DMS114 treated with DMSO at 0.1 percent for 48 hours (cell line): ENCODE data around the gene IGSF21.

ENCODE experiments used
- DNase-seq: peaks from one replicate; lab custom pipeline; 2025; ENCODE audit not compliant: unreplicated experiment; lab: John Stamatoyannopoulos, UW

IGSF21 gene

DNA sequence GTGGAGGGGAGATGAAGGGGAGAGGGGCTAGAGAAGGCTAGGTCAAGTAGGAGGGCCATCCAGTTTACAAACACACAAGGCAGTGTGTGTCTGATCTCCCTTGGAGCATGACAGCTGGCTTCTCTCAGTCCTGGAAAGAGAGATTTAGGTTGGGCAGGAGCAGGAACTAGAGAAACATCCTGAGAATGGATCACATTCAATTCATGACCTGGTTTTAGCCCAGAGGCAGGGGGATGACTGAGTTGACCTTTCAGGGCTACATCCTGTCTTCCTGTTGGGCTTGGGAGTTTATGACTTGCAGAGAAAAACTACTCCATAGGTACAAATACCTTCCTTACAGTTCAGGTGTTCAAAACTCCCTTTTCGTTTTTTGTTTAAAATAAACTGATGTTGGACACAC lies 97.0 kb downstream of the IGSF21 start:
- DNase-seq: no peak

DNA sequence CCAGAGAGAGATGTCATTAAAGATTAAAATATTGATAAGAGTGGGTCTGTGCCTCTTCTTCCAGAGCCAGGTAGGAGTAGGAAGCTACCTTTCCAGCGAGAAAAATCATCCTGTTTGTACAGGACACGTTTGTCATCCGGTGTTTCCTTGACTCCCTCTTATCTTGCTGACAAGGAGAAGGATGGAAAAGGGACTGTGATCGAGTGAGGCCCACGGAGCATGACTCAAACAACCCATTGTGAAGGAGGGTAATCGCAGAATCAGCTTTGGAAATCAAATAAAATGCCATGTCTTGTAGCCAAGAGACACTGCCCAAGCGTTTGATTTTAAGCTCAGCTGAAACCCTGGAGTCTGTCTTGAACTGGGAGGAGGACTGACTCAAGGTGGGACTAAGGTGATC lies 97.7 kb downstream of the IGSF21 start:
- DNase-seq: no peak

DNA sequence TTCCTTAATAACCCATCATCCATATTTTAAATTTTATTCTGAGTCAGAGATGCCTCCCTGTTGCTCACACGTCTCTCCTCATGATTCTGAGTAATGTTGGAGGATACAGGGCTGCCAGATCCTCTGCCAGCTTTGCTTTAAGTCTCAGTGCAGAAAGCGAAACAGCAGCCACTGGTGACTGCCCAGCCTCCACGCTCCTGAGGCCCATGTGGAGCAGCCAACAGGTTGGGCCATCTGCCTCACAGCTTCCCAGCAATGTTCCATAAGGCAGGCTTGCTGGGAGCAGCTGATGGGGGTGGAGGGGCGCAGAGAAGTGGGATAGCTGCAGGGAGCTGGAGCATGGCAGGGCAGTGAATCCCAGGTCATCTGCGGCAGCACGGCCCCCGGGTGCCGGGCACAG lies 104.2 kb downstream of the IGSF21 start:
- DNase-seq: no peak

DNA sequence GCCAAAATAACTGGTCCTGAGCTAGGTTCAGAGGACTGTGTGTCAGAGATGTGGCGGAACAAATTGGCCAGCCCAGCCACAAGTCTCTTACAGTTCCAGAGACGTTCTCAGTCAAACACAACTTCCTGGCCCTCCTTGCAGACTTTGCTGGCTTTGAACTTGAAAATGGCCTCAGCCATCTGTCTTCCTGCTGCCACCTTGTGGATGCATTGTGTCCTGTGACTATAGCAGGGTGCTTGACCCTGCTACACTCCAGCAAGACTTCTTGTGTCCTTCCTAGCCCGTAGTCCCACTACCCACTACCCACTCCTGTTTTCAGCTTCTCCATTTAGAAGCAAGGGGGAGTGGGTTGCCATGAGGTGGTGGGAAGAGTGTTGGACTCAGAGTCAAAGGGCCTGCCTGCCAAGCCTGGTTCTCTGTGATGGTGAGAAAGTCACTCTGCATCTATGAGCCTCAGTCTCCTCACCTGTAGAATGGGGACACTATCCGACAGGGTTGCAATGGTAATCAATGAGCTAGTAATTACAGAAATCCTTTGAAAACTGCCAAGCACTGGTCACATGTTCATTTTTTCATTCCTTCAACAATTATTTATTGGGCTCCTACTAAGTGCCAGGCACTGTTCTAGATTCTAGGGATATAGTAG lies 109.9 kb downstream of the IGSF21 start:
- no peak for DNase-seq

DNA sequence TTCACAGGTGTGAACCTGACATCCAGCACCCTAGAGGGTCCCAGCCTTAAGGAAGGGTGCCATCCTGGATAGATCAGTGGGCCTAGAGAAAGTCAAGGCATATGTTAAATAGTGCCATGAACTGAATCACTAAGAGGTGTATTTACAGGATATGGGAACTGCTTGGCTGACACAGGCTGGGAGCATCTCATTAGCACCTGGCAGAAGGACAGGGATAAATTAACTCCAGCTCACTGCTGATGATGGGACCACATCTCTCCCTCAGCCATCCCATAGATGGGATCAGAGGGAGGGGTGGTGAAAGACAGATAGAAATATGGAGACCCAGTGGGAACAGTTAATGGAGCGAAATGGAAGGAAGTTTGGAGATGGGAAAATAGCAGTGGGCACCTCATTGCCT lies 122.0 kb downstream of the IGSF21 start:
- DNase-seq: no peak

DNA sequence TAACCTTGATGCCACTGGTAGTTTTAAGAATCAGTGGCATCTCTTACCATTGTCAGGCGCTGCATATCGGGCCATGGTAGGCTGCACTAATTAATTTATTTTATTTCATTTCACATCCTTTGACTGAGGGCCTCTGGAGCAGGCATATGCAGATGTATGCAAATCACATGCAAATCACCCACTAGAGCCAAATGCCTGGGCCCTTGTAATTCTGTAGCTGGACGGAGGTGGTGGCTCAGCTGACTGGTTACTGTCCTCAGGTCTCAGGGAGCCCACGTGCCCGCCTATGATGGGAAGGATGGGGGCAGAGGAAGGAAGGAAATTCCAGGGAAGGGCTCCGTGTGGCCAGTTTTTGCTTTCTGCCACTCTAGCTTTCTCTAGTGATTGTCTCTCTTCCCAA lies 122.7 kb downstream of the IGSF21 start:
- DNase-seq: no peak

DNA sequence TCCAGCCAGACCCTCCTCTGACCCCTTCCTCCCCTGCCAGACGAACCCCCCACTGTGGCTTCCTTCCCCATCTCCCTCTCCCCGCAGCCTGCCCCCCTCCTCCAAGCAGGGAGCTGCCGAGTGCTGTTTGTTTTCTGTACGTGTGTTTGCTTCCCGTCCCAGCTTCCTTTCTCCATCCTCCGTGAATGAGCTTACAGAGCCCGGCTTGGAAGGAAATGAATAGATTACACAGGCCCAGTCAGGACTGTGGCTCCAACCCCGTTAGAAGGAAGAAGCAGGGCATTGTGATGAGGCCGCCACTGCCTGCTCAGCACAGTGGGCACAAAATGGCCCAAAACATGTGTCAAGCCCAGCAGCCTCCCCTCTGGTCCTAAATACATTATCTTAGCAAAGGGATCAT lies 123.2 kb downstream of the IGSF21 start:
- peak; percentile 3 for DNase-seq

DNA sequence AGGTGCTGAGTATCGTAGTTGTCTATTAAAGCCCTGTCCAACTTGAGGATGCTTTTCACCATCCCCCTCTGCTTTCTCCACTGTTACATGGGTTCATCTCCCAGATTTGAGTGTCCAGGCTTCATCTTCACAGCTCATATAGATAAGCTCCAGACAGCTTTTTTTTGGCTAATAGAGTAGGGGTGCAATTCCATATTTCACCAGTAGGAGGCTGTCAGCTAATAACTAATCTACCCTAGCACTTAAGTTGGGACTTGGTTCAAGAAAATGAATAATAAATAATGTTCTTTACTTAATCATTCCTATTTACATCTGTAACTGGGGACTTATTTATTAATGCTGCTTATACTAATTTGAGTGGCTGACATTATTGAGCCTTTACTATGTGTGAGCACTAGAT lies 124.5 kb downstream of the IGSF21 start:
- DNase-seq: no peak

DNA sequence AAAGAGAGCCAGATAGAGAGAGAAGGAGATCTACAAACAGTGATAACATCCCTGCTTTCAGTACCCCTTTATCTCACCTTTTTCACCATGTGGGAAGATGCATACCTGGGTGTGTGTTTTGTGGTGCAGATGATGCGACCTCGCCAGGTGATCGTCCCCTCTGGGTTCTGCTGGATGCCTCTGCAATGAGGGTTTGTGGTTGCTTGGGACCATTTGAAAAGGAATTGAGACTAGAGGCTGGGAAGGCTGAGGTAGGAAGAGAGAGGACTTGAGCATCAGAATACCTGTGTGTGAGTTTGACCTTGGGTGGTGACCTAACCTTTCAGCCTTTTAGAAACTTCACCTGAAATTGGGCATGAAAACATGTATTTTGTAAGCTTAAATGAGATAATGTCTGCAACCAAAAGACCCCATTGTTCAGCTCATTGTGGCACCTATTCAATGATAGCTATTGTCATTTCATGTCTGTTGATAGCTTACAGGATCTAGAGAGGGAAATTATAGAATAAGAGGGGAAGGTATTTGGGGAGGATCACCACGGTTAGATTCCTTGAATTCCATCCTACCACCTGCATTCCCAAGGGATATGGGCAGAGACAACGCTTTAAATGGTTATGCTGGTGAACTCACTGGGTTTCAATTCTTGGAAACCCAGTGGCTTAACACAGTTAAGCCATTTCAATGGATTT lies 125.7 kb downstream of the IGSF21 start:
- no peak for DNase-seq

DNA sequence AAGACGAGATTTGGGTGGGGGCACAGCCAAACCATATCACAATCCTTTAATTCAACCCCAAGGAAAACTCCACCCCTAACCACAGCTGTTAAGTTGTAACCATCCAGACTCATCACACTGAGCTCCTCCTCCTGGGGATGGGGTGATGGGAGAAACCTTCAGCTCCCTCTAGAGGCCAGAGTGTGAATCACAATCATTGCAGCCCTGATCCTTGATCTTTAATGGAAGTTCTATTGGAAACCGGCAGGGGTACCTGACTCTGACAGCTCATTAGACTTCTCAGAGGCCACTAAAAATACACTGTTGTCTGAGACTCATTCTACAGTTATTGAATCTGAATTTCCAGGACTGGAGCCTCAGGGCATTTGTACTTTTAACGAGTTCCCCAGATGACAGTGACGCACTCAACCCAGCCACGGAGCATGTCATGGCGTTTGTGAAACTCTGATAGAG lies 127.2 kb downstream of the IGSF21 start:
- peak; percentile 4 for DNase-seq

DNA sequence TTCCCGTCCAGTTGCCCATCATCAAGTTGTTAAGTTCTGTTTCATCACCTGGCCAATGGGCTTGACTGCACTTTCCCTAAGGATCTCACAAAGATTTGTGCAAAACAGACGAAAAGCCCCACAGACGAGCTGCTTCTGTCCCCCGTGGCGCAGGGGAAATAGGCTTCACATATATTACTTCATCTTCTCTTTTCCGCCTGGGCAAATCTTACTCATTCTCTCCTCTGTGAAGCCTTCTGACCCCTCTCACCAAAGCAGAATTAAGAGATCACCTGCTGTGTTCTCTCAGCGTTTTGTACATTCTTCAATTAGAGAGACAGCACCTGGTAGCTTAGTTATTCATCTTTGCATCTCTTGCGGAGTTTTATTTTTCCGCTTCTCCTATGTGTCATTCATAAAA lies 129.8 kb downstream of the IGSF21 start:
- no peak for DNase-seq

DNA sequence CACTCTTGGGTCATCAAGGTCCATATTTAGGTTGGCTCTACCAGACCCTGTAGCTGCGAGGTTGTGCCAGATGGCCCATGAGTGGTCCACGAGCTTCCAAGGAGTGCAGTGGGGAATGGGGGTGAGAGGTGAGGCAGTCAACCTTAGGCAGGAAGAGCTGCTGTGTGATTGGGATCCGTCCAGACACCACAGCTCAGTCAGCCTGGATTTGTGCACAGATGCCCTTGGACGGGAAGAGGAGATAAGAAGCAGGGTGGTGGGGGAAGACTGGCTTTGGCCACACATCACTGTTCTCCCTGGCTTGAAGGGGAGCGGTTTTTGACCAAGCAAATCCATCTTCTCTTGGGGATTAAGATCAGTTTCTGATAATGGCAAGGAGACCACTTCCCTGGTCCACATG lies 130.6 kb downstream of the IGSF21 start:
- DNase-seq: no peak

DNA sequence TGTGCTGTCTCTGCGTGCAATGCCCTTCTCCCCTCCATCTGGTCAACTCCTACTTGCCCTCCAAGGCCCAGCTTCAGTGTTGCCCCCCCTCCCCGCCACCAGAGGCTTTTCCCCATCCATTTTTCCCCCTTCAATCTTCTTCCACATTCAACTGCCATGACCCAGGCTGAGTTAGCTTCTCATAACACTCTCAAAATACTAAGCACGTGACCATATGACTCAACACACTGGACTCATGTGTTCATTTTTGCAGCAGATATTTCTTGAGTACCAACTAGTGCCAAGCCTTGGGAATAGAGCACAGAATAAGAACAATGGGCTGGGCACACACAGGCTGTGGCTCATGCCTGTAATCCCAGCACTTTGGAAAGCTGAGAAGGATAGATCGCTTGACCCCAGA lies 132.1 kb downstream of the IGSF21 start:
- DNase-seq: no peak

DNA sequence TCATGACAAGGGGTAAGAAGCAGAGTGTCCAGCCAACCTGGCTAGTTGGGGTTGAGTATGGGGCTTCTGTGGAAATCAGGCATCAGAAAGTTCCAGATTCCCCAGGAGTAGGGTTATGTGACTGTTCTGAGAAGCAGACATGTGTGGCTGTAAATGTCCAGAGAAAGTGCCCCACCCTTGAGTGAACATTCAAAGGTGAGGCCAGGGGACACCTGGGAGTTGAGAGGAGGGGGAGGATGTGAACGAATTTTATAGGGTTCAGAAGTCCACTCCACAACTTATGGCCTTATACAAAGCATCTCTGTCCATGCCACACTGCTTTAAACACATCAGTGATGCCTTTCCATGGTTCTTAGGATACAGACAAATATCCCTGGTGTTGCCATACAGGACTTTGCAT lies 133.3 kb downstream of the IGSF21 start:
- no peak for DNase-seq

DNA sequence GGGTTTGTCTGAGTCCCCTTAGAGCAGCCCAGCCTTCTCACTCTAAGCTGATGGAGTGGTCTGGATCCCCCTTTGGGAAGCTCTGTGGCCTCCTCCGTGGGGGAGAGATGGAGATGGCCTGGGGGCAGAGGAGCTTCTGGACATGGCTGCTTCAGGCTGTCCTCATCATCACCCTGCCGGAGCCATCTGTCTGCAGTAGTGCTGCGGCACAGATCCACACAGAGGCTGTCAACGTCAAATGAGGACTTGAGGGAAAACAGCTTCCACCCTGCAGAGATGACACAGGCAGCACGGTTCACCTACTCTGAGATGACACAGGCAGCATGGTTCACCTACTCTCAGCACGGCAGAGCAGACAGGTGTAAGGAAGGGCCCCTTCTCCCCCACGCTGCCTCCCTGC lies 134.3 kb downstream of the IGSF21 start:
- DNase-seq: no peak

DNA sequence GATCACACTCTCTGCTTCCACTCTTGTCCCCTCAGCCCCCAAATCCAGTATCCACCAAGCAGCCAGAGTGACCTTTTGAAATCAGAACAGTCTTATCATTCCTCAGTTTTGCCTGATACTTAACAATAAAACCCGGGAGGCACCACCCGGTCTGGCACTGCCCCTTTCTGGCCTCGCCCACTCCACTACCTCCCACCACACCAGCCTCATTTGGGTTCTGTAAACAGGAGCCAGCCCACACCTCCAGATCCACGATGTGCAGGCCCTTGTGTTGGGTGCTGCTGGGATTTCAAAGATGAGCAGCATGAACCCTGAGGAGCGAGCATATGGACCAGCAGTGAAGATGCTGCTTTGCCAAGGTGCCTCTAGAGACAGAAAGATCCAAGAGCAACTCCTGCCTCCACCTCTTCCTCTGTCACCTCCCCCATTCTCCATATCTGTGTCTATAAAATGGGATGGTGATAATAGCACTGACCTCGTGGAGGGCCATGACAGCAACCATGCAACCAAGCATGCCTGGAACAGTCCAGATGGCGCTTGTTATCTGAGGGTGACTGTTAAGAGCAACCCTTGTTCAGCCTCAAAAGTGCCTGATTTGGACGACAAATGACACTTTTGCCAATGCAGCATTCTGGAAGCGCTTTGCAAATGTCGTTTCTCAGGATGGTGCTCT lies 136.0 kb downstream of the IGSF21 start:
- no peak for DNase-seq

DNA sequence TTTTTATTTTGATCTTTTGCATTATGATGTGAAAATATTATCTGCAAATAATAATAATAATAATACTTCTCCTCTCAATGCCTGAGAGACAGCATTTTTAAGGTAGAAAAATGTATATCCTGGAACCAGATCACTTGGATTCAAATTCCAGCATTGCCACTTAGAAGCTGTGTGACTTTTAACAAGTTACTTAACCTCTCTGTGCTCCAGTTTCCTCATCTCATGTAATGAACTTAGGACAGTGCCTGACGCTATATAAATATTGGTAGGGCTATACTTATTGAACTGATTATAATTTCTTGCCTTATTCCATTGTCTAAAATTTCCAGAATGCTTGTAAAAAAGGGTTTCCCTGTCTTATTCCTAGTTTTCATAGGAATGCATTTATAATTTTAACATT lies 137.2 kb downstream of the IGSF21 start:
- no peak for DNase-seq

DNA sequence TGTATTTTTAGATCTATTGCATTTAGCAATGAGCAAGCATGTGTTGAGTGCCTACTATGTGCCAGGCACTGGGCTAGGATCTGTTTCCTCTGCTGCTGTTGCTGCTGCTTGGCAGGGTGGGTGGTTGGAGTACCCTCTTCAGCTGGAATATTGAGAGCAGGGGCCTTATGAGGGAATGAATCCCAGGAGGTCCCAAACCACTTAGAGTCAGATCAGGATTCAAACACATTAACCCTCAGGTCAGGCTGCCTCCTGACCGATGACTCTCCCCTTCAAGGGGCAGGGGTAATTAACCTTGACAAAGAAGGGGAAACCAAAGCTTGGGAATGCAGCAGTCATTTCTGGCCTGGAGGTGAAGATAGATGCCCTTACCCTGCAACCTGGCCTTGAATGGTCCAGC lies 138.0 kb downstream of the IGSF21 start:
- DNase-seq: no peak

DNA sequence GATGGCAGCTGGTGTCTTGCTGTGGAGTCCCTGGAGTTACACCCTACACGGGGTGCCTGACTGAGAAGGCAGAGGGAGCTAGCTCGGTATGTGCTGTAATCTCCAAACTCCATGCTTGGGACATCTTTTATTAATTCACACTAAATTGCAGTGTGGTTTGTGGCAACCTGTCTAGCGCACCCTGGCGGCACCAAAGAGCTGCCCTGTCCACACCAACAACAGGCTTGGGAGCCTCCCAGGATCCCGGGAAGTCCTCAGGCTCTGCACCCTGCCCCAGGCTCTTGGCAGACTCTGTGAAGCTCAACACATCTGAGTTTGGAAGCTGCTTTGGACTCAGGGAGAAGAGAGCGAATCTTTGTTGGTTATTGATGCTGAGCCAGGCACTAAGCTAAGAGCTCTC lies 138.9 kb downstream of the IGSF21 start:
- no peak for DNase-seq

DNA sequence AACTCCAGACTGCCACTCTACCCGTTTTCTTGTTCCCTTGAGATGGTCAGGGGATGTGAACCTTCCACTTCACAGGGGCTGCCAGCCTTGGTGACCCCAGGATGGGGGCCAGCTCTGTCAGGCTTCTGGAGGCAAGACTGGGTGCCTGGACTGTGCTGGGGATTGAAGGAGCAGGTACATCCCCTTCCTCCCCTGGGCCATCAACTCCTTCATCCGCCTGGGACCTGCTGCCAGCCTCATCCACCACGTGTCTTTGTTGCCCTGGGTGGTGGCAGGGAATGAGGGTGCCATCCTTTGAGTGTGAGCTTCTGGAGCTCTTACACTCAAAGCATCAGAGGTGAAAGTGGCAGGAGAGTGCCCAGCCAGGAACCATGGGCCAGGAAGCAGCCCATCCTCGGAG lies 139.6 kb downstream of the IGSF21 start:
- no peak for DNase-seq

DNA sequence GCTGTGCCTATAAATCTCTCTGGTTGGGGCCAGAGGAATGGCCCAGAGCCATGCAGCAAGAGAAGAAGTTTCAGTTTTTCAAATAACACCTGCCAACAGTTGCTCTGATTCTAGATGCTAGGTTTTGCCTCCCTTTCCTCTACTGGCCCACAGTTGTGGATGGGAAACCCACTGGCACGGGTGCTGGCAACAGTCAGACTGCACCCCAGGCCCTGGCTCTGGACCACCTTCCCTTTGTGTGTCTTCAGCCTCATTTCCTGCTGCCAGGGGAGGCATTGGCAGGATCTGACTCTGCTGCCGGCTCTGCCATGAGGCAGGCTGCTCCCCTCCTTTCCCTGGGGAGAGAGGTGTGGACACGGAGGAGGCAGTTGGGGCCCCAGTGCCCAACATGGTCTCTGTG lies 142.0 kb downstream of the IGSF21 start:
- no peak for DNase-seq

DNA sequence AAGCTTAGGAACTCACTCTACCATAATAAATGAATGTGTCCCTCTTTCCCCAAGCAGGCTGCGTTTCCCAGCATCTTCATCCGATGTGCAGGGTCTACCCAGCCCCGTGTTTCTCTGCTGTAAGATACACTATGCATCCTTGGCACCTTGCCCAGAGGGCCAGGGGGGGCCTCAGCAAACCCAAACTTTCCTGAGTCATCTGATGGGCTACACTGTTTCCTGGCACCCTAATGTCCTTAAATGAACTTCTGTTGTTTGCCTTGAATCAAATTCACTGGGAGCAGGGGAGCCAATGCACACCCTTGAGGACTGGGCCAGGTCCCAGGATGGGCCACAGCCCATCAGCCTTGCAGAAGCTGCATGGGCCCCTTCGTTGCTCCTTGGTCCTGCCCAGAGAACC lies 145.5 kb downstream of the IGSF21 start:
- DNase-seq: no peak
